HepG2 (cell line): ENCODE results near the gene TADA3. TPM values are rescaled to one million over a fixed set of nuclear protein-coding genes. Genes with fewer than 3 reads are reported as not detected.
A peak's percentile ranks its signal among the peaks of the same experiment; 100 is the strongest.

Experiments used
- ATAC-seq: fragments of 200-7000 bp; cut with Tn5 transposase; 3 replicates; pipeline ENCODE4 v1.9.1; 2020; ENCODE audit warnings: mild to moderate bottlenecking, moderate library complexity
- BruUV-seq: library from RNA; stranded (reverse); fragments of 400-500 nt; replicated peaks from 2 replicates; lab custom pipeline; 2021; lab: Mats Ljungman, UMichigan
- CTCF ChIA-PET: fragments of 300-600 bp; formaldehyde crosslinking; extraction: SDS; loops from one replicate; lab custom pipeline; 2021; ENCODE audit warnings: low total read pairs, inconsistent platforms, low intra/inter-chr PET ratio; lab: Yijun Ruan, JAX
- POLR2A ChIA-PET: fragments of 350-600 bp; sonication (Branson Sonifier 250); formaldehyde crosslinking; loops from one replicate; lab custom pipeline; 2020; ENCODE audit warnings: antibody characterized with exemption, inconsistent platforms; lab: Yijun Ruan, JAX
- DNase-seq: peaks from one replicate; pipeline ENCODE4 v3.0.0-alpha.2; 2015; ENCODE audit warnings: low spot score
- FAIRE-seq: peaks from 3 replicates; lab custom pipeline; 2011; peaks lifted over from hg19 to GRCh38; lab: Jason Lieb, UNC
- H2AFZ ChIP-seq: one replicate; pipeline ENCODE4 v1.6.1; 2011; ENCODE audit warnings: low read length, inconsistent platforms
- H3K27ac ChIP-seq: fragments of 300-600 bp; 3 replicates; pipeline ENCODE4 v1.8.0; 2011; ENCODE audit warnings: mixed run types, mild to moderate bottlenecking, mixed read lengths, low read length, inconsistent platforms; ENCODE audit not compliant: insufficient read depth; ENCODE audit errors: extremely low read length
- H3K27me3 ChIP-seq, 2 experiments: fragments of 200-600 bp in 1 of 2; 2 replicates in 1 of 2; 3 replicates in 1 of 2; pipeline versions ENCODE4 v1.6.0 to v1.8.0; 2011; ENCODE audit warnings: low read length in 2 of 2, mild to moderate bottlenecking in 2 of 2, moderate library complexity in 2 of 2, inconsistent platforms in 1 of 2; ENCODE audit not compliant: insufficient read depth in 2 of 2, control insufficient read depth in 1 of 2
- H3K36me3 ChIP-seq, 2 experiments: fragments of 200-600 bp in 1 of 2; replicated peaks in 1 of 2; 2 replicates in 1 of 2; 3 replicates in 1 of 2; pipeline versions ENCODE4 v1.5.1 to v1.8.0; 2011; ENCODE audit warnings: low read length in 2 of 2, inconsistent platforms in 1 of 2; ENCODE audit not compliant: insufficient read depth in 2 of 2, control insufficient read depth in 1 of 2
- H3K4me1 ChIP-seq: 2 replicates; pipeline ENCODE4 v1.5.1; 2012; ENCODE audit warnings: low read length, inconsistent platforms; ENCODE audit not compliant: insufficient read depth
- H3K4me2 ChIP-seq: 2 replicates; pipeline ENCODE4 v1.6.0; 2011; ENCODE audit warnings: low read depth, low read length, inconsistent platforms
- H3K4me3 ChIP-seq, 3 experiments: fragments of 200-600 bp in 1 of 3; sonication (generic), shearing (Covaris generic) in 1 of 3; replicated peaks in 1 of 3; 2 replicates each; pipeline ENCODE4 v1.5.1; 2011 to 2016; ENCODE audit warnings: low read length in 3 of 3, inconsistent platforms in 2 of 3, low read depth in 2 of 3, mild to moderate bottlenecking in 2 of 3, control low read depth in 1 of 3, mixed read lengths in 1 of 3; ENCODE audit not compliant: insufficient read depth in 1 of 3
- H3K79me2 ChIP-seq: one replicate; pipeline ENCODE4 v1.6.1; 2011; ENCODE audit warnings: low read length, inconsistent platforms; ENCODE audit not compliant: insufficient read depth
- H3K9ac ChIP-seq: 2 replicates; pipeline ENCODE4 v1.6.0; 2011; ENCODE audit warnings: mild to moderate bottlenecking, low read depth, low read length, inconsistent platforms; ENCODE audit not compliant: insufficient read depth
- H3K9me3 ChIP-seq: 2 replicates; pipeline ENCODE4 v1.5.1; 2012; ENCODE audit warnings: mild to moderate bottlenecking, low read length
- H4K20me1 ChIP-seq: 2 replicates; pipeline ENCODE4 v1.6.0; 2011; ENCODE audit warnings: inconsistent platforms, mild to moderate bottlenecking, low read length, moderate library complexity; ENCODE audit not compliant: insufficient read depth
- AGO2 ChIP-seq: fragments of 200-400 bp; formaldehyde crosslinking; optimal IDR thresholded peaks from 2 replicates; pipeline ENCODE3; 2017; ENCODE audit warnings: mild to moderate bottlenecking, low read depth, low read length, moderate library complexity
- ARNT2 ChIP-seq: sonication (generic); formaldehyde crosslinking; IDR thresholded peaks from 2 replicates; pipeline ENCODE4 v1.8.0; 2022; ENCODE audit warnings: mild to moderate bottlenecking, low read depth, missing genetic modification reagents, moderate library complexity
- CENPBD1 ChIP-seq: sonication (generic); formaldehyde crosslinking; IDR thresholded peaks from 2 replicates; pipeline ENCODE4 v1.8.0; 2022; ENCODE audit warnings: missing genetic modification reagents, low read depth, mild to moderate bottlenecking, borderline replicate concordance
- HOXA5 ChIP-seq: sonication (generic); formaldehyde crosslinking; IDR thresholded peaks from 2 replicates; pipeline ENCODE4 v1.4.0; 2020; ENCODE audit warnings: missing genetic modification reagents
- IRX3 ChIP-seq: sonication (generic); formaldehyde crosslinking; IDR thresholded peaks from 2 replicates; pipeline ENCODE4 v1.8.1; 2023; ENCODE audit warnings: mild to moderate bottlenecking, low read depth, missing genetic modification reagents, borderline replicate concordance
- SIX1 ChIP-seq: sonication (generic); formaldehyde crosslinking; IDR thresholded peaks from 2 replicates; pipeline ENCODE4 v1.4.0; 2020; ENCODE audit warnings: missing genetic modification reagents, borderline replicate concordance
- SIX4 ChIP-seq: sonication (generic); formaldehyde crosslinking; IDR thresholded peaks from 2 replicates; pipeline ENCODE4 v1.4.0; 2020; ENCODE audit warnings: missing genetic modification reagents
- STAT5B ChIP-seq: sonication (generic); formaldehyde crosslinking; IDR thresholded peaks from 2 replicates; pipeline ENCODE4 v1.4.0; 2020; ENCODE audit warnings: missing genetic modification reagents
- ZFYVE20 ChIP-seq: sonication (generic); formaldehyde crosslinking; IDR thresholded peaks from 2 replicates; pipeline ENCODE4 v1.8.0; 2023; ENCODE audit warnings: low read depth, mild to moderate bottlenecking, moderate library complexity, missing genetic modification reagents, borderline replicate concordance
- ZNF382 ChIP-seq: sonication (generic); formaldehyde crosslinking; IDR thresholded peaks from 2 replicates; pipeline ENCODE4 v1.5.0; 2020; ENCODE audit warnings: missing genetic modification reagents, mild to moderate bottlenecking, borderline replicate concordance
- WGBS: methylation state at CpG from one replicate; pipeline ENCODE4 v1.1.6; 2017; ENCODE audit warnings: low lambda C conversion rate; 5-methylcytosine and 5-hydroxymethylcytosine counted together
- in situ Hi-C: cut with HindIII; loops from 2 replicates; pipeline ENCODE4 v1.10.0; 2017; ENCODE audit warnings: low pct_unique_long_range_greater_than_20kb; ENCODE audit not compliant: extremely low pct_ligation_motif_present
- intact Hi-C: fragments of 100-400 bp; cut with micrococcal nuclease; formaldehyde crosslinking; loops from one replicate; pipeline ENCODE4 v1.10.0; 2022; ENCODE audit not compliant: unreplicated experiment
- polyA plus RNA-seq, 8 experiments: library from polyadenylated mRNA; depleted of rRNA in 3 of 8; stranded (reverse) in 7 of 8; unstranded in 1 of 8; fragments of >200 nt; fragmentation: Illumina TruSeq in 4 of 8; extraction: Trizol in 4 of 8; gene quantifications; 2 replicates each; pipeline versions ENCODE4 v1.2.1 to v1.2.3, GENCODE V29; 2011 to 2016; ENCODE audit warnings: low read depth in 4 of 8, missing spikeins in 1 of 8, mixed read lengths in 1 of 8; ENCODE audit not compliant: insufficient read depth in 1 of 8
- total RNA-seq, 5 experiments: library from RNA; depleted of rRNA; stranded (reverse); fragments of >200 nt; fragmentation: Illumina TruSeq; extraction: Trizol; gene quantifications; 2 replicates each; pipeline ENCODE4 v1.2.3, GENCODE V29; 2016; ENCODE audit warnings: low read depth in 1 of 5
- TF ChIP-seq, protein P1 (sequence below): IDR thresholded peaks from 2 replicates; pipeline ENCODE4 v1.6.1; 2016; ENCODE audit warnings: low read depth, control low read depth
- TF ChIP-seq, protein P2 (sequence below), 2 experiments: sonication (generic) in 1 of 2; formaldehyde crosslinking in 1 of 2; IDR thresholded peaks; 2 replicates each; pipeline versions ENCODE4 v1.4.0 to v1.6.1; 2016 to 2020; ENCODE audit warnings: borderline replicate concordance in 1 of 2, low read depth in 1 of 2, mild to moderate bottlenecking in 1 of 2, missing genetic modification reagents in 1 of 2

Gene TADA3
- total and polyA plus RNA-seq, 2 of the 13 experiments (the other 11 are each of a cell fraction or from before 2014, with no cell fraction given) = 32.1 to 37.1 TPM

GRCh38 chr3:9791127-9791526 is 1.1 kb downstream of the TADA3 start:
- Histone ChIP-seq H3K9ac (peak overlapping the region; percentile 95), H3K4me3 (peak overlapping the region in 2 of 3 experiments; percentile 93; a peak in 2 of 6 replicates), H3K27me3 (peaks cover 0 to 5% of the 10 kb centered on the region in 2 experiments; a peak in 1 of 5 replicates), H3K4me2 (peak overlapping the region; percentile 92), H3K9me3 (no peaks in the 10 kb centered on the region), H4K20me1 (no peaks in the 10 kb centered on the region; the same call in 1 of the 2 replicates), H3K27ac (no peak overlapping the region), H3K79me2 (peaks cover 30% of the 10 kb centered on the region), H3K4me1 (peaks cover 28% of the 10 kb centered on the region)
- intact Hi-C loops = no loop called here
- 97% methylated on average over 9 of the region's 11 CpGs for WGBS
- DNase-seq (no peak), FAIRE-seq (no peak)
- no TSS peak for BruUV-seq
- POLR2A ChIA-PET = no interaction called here
- TF ChIP-seq IRX3 (peak; percentile 8; the same call in 1 of the 2 replicates), ARNT2 (CRISPR knock-in tag) (0 out of 2 replicates have a peak, but pooled peaks have one; percentile 39), HOXA5 (no peak), AGO2 (peak; percentile 45), ZNF382 (CRISPR knock-in tag) (no peak)
- TF ChIP-seq, all 625 proteins: peak for 3
- peaks cover 9 to 41% of the 10 kb centered on the region in 2 experiments; a peak in 4 of 5 replicates for H3K36me3 ChIP-seq
- in situ Hi-C loops = no loop called here
- no peak overlapping the region for H2AFZ ChIP-seq
- no peak for ATAC-seq
- CTCF ChIA-PET = no interaction called here

GRCh38 chr3:9787714-9788113 is 4.6 kb downstream of the TADA3 start:
- Histone ChIP-seq H2AFZ (no peak overlapping the region), H3K4me2 (no peak overlapping the region), H3K27ac (no peak overlapping the region), H3K4me1 (peaks cover 15% of the 10 kb centered on the region), H4K20me1 (no peaks in the 10 kb centered on the region; the same call in 1 of the 2 replicates), H3K36me3 (peaks cover 15 to 57% of the 10 kb centered on the region in 2 experiments; a peak in 4 of 5 replicates), H3K79me2 (peaks cover 7% of the 10 kb centered on the region), H3K9ac (no peak overlapping the region), H3K4me3 (no peak overlapping the region), H3K27me3 (no peaks in the 10 kb centered on the region), H3K9me3 (no peaks in the 10 kb centered on the region)
- ChIA-PET CTCF (no interaction called here), POLR2A (no interaction called here)
- BruUV-seq = no TSS peak
- intact Hi-C loops = no loop called here
- in situ Hi-C loops = no loop called here
- DNase-seq = no peak
- WGBS = 96% methylated on average over 6 of the region's 6 CpGs
- no peak for FAIRE-seq
- no peak for ATAC-seq
- no peak for TF ChIP-seq SIX1 (CRISPR knock-in tag)
- TF ChIP-seq SIX4 = no peak
- TF ChIP-seq ZFYVE20 (CRISPR knock-in tag) = no peak
- TF ChIP-seq STAT5B = no peak
- TF ChIP-seq, protein P1, sequence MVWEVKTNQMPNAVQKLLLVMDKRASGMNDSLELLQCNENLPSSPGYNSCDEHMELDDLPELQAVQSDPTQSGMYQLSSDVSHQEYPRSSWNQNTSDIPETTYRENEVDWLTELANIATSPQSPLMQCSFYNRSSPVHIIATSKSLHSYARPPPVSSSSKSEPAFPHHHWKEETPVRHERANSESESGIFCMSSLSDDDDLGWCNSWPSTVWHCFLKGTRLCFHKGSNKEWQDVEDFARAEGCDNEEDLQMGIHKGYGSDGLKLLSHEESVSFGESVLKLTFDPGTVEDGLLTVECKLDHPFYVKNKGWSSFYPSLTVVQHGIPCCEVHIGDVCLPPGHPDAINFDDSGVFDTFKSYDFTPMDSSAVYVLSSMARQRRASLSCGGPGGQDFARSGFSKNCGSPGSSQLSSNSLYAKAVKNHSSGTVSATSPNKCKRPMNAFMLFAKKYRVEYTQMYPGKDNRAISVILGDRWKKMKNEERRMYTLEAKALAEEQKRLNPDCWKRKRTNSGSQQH (CRISPR knock-in tag) = no peak
- no peak for TF ChIP-seq CENPBD1 (CRISPR knock-in tag)
- TF ChIP-seq, protein P2, sequence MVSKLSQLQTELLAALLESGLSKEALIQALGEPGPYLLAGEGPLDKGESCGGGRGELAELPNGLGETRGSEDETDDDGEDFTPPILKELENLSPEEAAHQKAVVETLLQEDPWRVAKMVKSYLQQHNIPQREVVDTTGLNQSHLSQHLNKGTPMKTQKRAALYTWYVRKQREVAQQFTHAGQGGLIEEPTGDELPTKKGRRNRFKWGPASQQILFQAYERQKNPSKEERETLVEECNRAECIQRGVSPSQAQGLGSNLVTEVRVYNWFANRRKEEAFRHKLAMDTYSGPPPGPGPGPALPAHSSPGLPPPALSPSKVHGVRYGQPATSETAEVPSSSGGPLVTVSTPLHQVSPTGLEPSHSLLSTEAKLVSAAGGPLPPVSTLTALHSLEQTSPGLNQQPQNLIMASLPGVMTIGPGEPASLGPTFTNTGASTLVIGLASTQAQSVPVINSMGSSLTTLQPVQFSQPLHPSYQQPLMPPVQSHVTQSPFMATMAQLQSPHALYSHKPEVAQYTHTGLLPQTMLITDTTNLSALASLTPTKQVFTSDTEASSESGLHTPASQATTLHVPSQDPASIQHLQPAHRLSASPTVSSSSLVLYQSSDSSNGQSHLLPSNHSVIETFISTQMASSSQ (IDR thresholded peaks at IDR 0.05; ENCODE audit: low read depth) = no peak
- TF ChIP-seq, protein P2 (CRISPR knock-in tag; IDR thresholded peaks at IDR 0.05; ENCODE audit: borderline replicate concordance) = no peak
